ENCODE data around the gene MILR1. TPM values are rescaled to one million over a fixed set of nuclear protein-coding genes. Genes with fewer than 3 reads are reported as not detected.

MILR1 gene
- total and polyA plus RNA-seq, 2 donors from 2014 or later: 2.2 to 17.8 TPM

DNA sequence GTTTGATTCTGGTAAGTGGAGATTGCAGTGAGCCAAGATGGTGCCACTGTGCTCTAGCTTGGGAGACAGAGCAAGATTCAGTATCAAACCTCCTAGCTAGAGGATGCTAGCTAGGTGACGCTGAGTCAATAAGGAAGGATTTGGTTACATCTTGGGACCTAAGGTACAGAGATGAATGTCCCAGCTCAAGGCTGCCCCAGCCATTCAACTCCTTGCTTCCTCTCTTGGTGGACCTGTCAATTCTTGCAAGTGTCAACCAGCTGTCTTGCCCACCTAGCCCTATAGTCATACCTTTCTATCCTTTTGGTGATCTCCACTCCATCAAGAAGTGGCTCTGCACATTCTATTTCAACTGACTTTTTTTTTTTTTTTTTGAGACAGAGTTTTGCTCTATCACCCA lies 1.4 kb upstream of the MILR1 start:
- H3K27me3 ChIP-seq (ENCODE audit: control insufficient read depth, insufficient read depth, low read length): no peaks in the 10 kb centered on the region
- no peaks in the 10 kb centered on the region for H3K4me1 ChIP-seq (ENCODE audit: control insufficient read depth in 2 of 3, insufficient read depth in 2 of 3, low read depth in 1 of 3, low read length in 3 of 3)
- DNase-seq (no peak), FAIRE-seq (no peak)
- intact Hi-C loops (cut with DNase I): no loop called here
- H3K27ac ChIP-seq (ENCODE audit: low read depth in 2 of 2, low read length in 2 of 2): no peak overlapping the region
- no peak overlapping the region for H3K9ac ChIP-seq (ENCODE audit: low read length in 3 of 3)
- TF ChIP-seq, protein P1, sequence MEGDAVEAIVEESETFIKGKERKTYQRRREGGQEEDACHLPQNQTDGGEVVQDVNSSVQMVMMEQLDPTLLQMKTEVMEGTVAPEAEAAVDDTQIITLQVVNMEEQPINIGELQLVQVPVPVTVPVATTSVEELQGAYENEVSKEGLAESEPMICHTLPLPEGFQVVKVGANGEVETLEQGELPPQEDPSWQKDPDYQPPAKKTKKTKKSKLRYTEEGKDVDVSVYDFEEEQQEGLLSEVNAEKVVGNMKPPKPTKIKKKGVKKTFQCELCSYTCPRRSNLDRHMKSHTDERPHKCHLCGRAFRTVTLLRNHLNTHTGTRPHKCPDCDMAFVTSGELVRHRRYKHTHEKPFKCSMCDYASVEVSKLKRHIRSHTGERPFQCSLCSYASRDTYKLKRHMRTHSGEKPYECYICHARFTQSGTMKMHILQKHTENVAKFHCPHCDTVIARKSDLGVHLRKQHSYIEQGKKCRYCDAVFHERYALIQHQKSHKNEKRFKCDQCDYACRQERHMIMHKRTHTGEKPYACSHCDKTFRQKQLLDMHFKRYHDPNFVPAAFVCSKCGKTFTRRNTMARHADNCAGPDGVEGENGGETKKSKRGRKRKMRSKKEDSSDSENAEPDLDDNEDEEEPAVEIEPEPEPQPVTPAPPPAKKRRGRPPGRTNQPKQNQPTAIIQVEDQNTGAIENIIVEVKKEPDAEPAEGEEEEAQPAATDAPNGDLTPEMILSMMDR (IDR thresholded peaks at IDR 0.05; ENCODE audit: borderline replicate concordance, extremely low read depth, insufficient read depth): no peak
- no peaks in the 10 kb centered on the region for H3K36me3 ChIP-seq (ENCODE audit: control insufficient read depth in 2 of 3, insufficient read depth in 3 of 3, low read length in 3 of 3)
- H3K9me3 ChIP-seq (ENCODE audit: control insufficient read depth in 2 of 3, insufficient read depth in 1 of 3, low read length in 3 of 3): no peaks in the 10 kb centered on the region
- H3K4me3 ChIP-seq (ENCODE audit: low read length in 3 of 3): no peak overlapping the region

- no peak for DNase-seq
- TF ChIP-seq, protein P1 (IDR thresholded peaks at IDR 0.05; ENCODE audit: borderline replicate concordance, extremely low read depth, insufficient read depth): no peak
- H3K4me3 ChIP-seq (ENCODE audit: low read length in 3 of 3): no peak overlapping the region
- no peaks in the 10 kb centered on the region for H3K36me3 ChIP-seq (ENCODE audit: control insufficient read depth in 2 of 3, insufficient read depth in 3 of 3, low read length in 3 of 3)
- H3K27me3 ChIP-seq (ENCODE audit: control insufficient read depth, insufficient read depth, low read length): no peaks in the 10 kb centered on the region
- intact Hi-C loops (cut with DNase I): no loop called here
- no peaks in the 10 kb centered on the region for H3K9me3 ChIP-seq (ENCODE audit: control insufficient read depth in 2 of 3, insufficient read depth in 1 of 3, low read length in 3 of 3)
- H3K27ac ChIP-seq (ENCODE audit: low read depth in 2 of 2, low read length in 2 of 2): peak overlapping the region in 1 of 2 donors; percentile 32
- no peaks in the 10 kb centered on the region for H3K4me1 ChIP-seq (ENCODE audit: control insufficient read depth in 2 of 3, insufficient read depth in 2 of 3, low read depth in 1 of 3, low read length in 3 of 3)
- no peak overlapping the region for H3K9ac ChIP-seq (ENCODE audit: low read length in 3 of 3)
- no peak for FAIRE-seq
Measured at GRCh38 chr17:64449545-64449944, 630 bp downstream of the MILR1 start.

DNA sequence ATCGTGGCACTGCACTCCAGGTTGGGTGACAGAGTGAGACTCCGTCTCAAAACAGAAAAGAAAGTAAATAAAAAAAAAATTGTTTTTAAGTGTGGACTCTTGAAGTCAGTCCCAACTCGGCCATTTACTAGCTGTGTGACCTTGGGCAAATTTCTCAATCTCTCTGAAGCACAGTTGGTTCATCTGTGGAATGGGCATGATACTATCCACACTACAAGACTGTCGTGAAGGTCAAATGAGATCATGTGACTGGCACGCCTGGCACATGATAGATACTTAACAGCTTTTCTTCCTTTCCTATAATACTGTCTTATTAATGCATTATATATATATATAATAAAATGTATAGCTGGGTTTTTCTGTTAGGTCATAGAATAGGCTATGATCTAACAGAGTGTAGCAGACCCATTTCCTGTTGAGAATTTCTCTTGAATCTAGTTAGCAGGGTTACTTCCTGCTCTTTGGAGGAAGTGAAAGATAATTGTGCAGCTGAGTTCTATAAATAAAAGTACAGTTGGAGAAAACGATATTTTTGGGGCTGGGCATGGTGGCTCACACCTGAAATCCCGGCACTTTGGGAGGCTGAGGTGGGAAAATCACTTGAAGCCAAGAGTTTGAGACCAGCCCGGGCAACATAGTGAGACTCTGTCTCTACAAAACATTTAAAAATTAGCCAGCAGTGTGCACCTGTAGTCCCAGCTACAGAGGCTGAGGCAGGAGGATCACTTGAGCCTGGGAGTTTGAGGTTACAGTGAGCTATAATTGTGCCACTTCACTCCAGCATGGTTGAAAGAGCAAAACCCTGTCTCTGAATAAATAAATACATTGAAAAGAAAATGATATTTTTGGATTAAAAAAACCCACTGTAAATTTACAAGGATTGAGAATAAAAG lies 7.3 kb downstream of the MILR1 start:
- FAIRE-seq (no peak), DNase-seq (no peak)
- Histone ChIP-seq H3K9me3 (ENCODE audit: control insufficient read depth in 2 of 3, insufficient read depth in 1 of 3, low read length in 3 of 3) (no peaks in the 10 kb centered on the region), H3K36me3 (ENCODE audit: control insufficient read depth in 2 of 3, insufficient read depth in 3 of 3, low read length in 3 of 3) (no peaks in the 10 kb centered on the region), H3K27me3 (ENCODE audit: control insufficient read depth, insufficient read depth, low read length) (no peaks in the 10 kb centered on the region), H3K27ac (ENCODE audit: low read depth in 2 of 2, low read length in 2 of 2) (no peak overlapping the region), H3K9ac (ENCODE audit: low read length in 3 of 3) (no peak overlapping the region), H3K4me1 (ENCODE audit: control insufficient read depth in 2 of 3, insufficient read depth in 2 of 3, low read depth in 1 of 3, low read length in 3 of 3) (peaks cover 0 to 2% (median 0%) of the 10 kb centered on the region in 3 donors), H3K4me3 (ENCODE audit: low read length in 3 of 3) (no peak overlapping the region)
- TF ChIP-seq, protein P1 (IDR thresholded peaks at IDR 0.05; ENCODE audit: borderline replicate concordance, extremely low read depth, insufficient read depth): no peak
- intact Hi-C loops (cut with DNase I): no loop called here

Data from kidney (tissue), 14 donors.